ENCODE results near the gene PRPH2. TPM values are rescaled to one million over a fixed set of nuclear protein-coding genes. Genes with fewer than 3 reads are reported as not detected.

The PRPH2 gene
- total and polyA plus RNA-seq, 10 of the 15 experiments (the other 5 are each of a cell fraction or from before 2014, with no cell fraction given) = 0.08 TPM; not detected in 9

- TF ChIP-seq ATF2 (IDR thresholded peaks at IDR 0.05; ENCODE audit: low read length) (no peak), ATF3 (IDR thresholded peaks at IDR 0.05; ENCODE audit: borderline replicate concordance, extremely low read depth, low read depth, low read length) (no peak), GABPA (IDR thresholded peaks at IDR 0.05; ENCODE audit: low read depth) (no peak)
Measured at GRCh38 chr6:42769051-42769450, 46.7 kb upstream of the PRPH2 start (continued).

GRCh38 chr6:42766163-42766670, 43.8 kb upstream of the PRPH2 start:
- no peak for FAIRE-seq
- H2AFZ ChIP-seq (ENCODE audit: control insufficient read depth, low read depth, low read length) = no peak overlapping the region
- no peak for ATAC-seq
- TF ChIP-seq ZNF217 (IDR thresholded peaks at IDR 0.05) (no peak), SKIL (IDR thresholded peaks at IDR 0.05; ENCODE audit: low read depth, poor library complexity, severe bottlenecking) (no peak), ZBED1 (IDR thresholded peaks at IDR 0.05; ENCODE audit: borderline replicate concordance) (no peak), PML (IDR thresholded peaks at IDR 0.05; ENCODE audit: low read length) (no peak), ELK1 (IDR thresholded peaks at IDR 0.05; ENCODE audit: low read depth, low read length) (no peak), MXI1 (IDR thresholded peaks at IDR 0.05; ENCODE audit: low read depth, low read length) (no peak), POLR2AphosphoS5 (IDR thresholded peaks at IDR 0.05; ENCODE audit: low read length) (no peak), CHD1 (IDR thresholded peaks at IDR 0.05; ENCODE audit: low read depth, low read length) (no peak), CBX5 (IDR thresholded peaks at IDR 0.05; ENCODE audit: low read depth) (no peak), BACH1 (IDR thresholded peaks at IDR 0.05; ENCODE audit: borderline replicate concordance) (no peak), IKZF1 (conservative IDR thresholded peaks at IDR 0.05) (no peak)

More at GRCh38 chr6:42766163-42766670, 43.8 kb upstream of the PRPH2 start:
- no peak overlapping the region for H3K27ac ChIP-seq (ENCODE audit: control insufficient read depth, insufficient read depth)
- in situ Hi-C loops (cut with MboI) = no loop called here
- no peaks in the 10 kb centered on the region for H3K79me2 ChIP-seq (ENCODE audit: control insufficient read depth, insufficient read depth, low read length)
- ChIA-PET RAD21 (ENCODE audit: unreplicated experiment) (interaction anchor here (1.2 kb wide), 1 partner anchor 25 kb away, joined by 3 read pairs; no protein-coding TSS in a partner anchor), SMC1A (ENCODE audit: uncharacterized antibody, unreplicated experiment) (interaction anchor here (9.6 kb wide), 1 partner anchor 19 kb away, joined by 92 read pairs; the partner anchor contains the start of gene TBCC), POLR2A (interaction anchor here (1.2 kb wide), 1 partner anchor 17 kb away, joined by 5 read pairs; no protein-coding TSS in a partner anchor), CTCF (no interaction called here)
- no peaks in the 10 kb centered on the region for H4K20me1 ChIP-seq (ENCODE audit: control insufficient read depth, insufficient read depth)
- no peak overlapping the region for H3K9ac ChIP-seq (ENCODE audit: control insufficient read depth, insufficient read depth, low read length)
- no TSS peak for BruUV-seq (replicated peaks)
- 84% methylated on average over 5 of the region's 5 CpGs for WGBS (ENCODE audit: insufficient coverage, insufficient replicate concordance, low lambda C conversion rate, missing lambda C conversion rate)
- no peaks in the 10 kb centered on the region for H3K9me3 ChIP-seq (replicated peaks; ENCODE audit: control insufficient read depth, insufficient read depth, low read length)
- DNase-seq (ENCODE audit: low read depth, low spot score) = no peak
- no peaks in the 10 kb centered on the region for H3K36me3 ChIP-seq (ENCODE audit: control insufficient read depth in 2 of 2, insufficient read depth in 2 of 2, low read length in 1 of 2)
- H3K4me3 ChIP-seq = no peak overlapping the region
- intact Hi-C loops (cut with micrococcal nuclease; ENCODE audit: unreplicated experiment) = no loop called here
- no peak overlapping the region for H3K4me2 ChIP-seq (ENCODE audit: control insufficient read depth, insufficient read depth)
- no peaks in the 10 kb centered on the region for H3K27me3 ChIP-seq (replicated peaks in 1 of 2; ENCODE audit: control insufficient read depth in 2 of 2, insufficient read depth in 2 of 2, low read length in 1 of 2)
- H3K4me1 ChIP-seq (ENCODE audit: control insufficient read depth, insufficient read depth, low read length) = peaks cover 7% of the 10 kb centered on the region

All from GM12878 (cell line).